Measurements from ENCODE around the gene MCRIP2. TPM values are rescaled to one million over a fixed set of nuclear protein-coding genes. Genes with fewer than 3 reads are reported as not detected.
"Not testable (repeated sequence)": the region's sequence is repeated elsewhere in the genome, so short reads cannot be mapped to it uniquely, and the experiment has no call there.

Gene MCRIP2
- total RNA-seq, 1 donor from 2014 or later = 194 TPM

DNA sequence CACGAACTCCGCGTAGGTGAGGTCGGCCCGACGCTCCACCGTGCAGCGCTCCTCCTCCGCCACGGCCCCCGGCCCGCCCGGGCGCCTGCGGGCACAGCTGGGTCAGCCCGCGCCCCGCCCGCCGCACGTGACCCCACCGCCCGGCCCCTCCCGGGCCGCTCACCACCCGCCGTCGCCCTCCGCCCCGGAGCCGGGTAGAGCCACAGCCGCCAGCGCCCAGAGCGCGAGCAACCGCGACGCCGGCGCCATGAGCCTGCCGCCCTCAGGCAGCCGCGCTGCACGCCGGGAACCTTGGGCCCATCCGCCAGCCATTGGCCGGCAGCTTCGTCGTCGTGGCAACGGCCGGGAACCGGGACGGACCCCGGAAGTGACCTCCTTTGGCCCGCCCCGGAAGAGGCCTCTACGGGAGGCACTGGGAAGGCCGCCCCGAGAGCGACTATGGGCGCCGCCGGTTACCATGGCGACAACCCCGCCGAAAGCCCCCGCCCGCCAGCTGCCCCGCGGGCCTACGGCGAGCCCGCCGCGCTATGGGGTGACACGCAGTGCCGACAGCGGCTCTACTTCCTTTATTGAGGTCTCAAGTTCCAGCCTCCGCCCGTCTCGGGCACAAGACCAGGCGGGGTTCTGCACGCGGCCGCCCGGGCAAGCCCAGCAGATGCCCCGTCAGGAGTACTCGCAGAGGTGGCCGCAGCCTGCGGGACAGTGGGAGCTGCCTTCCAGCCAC lies 42.6 kb downstream of the MCRIP2 start, which contains the start of gene JMJD8:
TSS of gene JMJD8 (minus strand) at position 264 of the 724 bp plus-strand sequence. CDS start at position 249, 15 bp downstream.
- DNase-seq (ENCODE audit: missing footprints) (peak; percentile 99), ATAC-seq (peak; percentile 76)
- intact Hi-C loops (cut with DNase I) = loop anchor here (10.0 kb wide), 1 partner anchor 1651 kb away; no protein-coding TSS in a partner anchor

GRCh38 chr16:684961-685696 lies 43.5 kb downstream of the MCRIP2 start:
- intact Hi-C loops (cut with DNase I) = loop anchor here (5.0 to 10.0 kb wide), 2 partner anchors 37 to 1650 kb away; partner anchors contain the start of gene ANTKMT
- ATAC-seq (no peak), DNase-seq (ENCODE audit: missing footprints) (no peak)

GRCh38 chr16:685967-686366 lies 44.3 kb downstream of the MCRIP2 start:
- intact Hi-C loops (cut with DNase I) = loop anchor here (5.0 to 10.0 kb wide), 2 partner anchors 36 to 1649 kb away; partner anchors contain the start of gene ANTKMT

GRCh38 chr16:686459-687260 lies 45.0 kb downstream of the MCRIP2 start:
- DNase-seq (ENCODE audit: missing footprints) = no peak
- intact Hi-C loops (cut with DNase I) = loop anchor here (5.0 to 10.0 kb wide), 2 partner anchors 36 to 1648 kb away; partner anchors contain the start of gene ANTKMT
- no peak for ATAC-seq

More at GRCh38 chr16:685967-686366, 44.3 kb downstream of the MCRIP2 start:
- DNase-seq (ENCODE audit: missing footprints) (no peak), ATAC-seq (no peak)

- DNase-seq (ENCODE audit: missing footprints) (no peak), ATAC-seq (no peak)
- intact Hi-C loops (cut with DNase I) = loop anchor here (5.0 to 10.0 kb wide), 2 partner anchors 35 to 1647 kb away; partner anchors contain the start of gene ANTKMT
These were observed 45.9 kb downstream of the MCRIP2 start for GRCh38 chr16:687499-687898.

GRCh38 chr16:689175-689897 lies 47.7 kb downstream of the MCRIP2 start:
- DNase-seq (ENCODE audit: missing footprints) = no peak
- intact Hi-C loops (cut with DNase I) = loop anchor here (5.0 to 10.0 kb wide), 2 partner anchors 33 to 1645 kb away; partner anchors contain the start of gene ANTKMT
- ATAC-seq = no peak

GRCh38 chr16:691242-691641 lies 49.6 kb downstream of the MCRIP2 start:
- intact Hi-C loops (cut with DNase I); ATAC-seq; DNase-seq (ENCODE audit: missing footprints): not testable (repeated sequence)

GRCh38 chr16:692356-693108 lies 50.9 kb downstream of the MCRIP2 start:
- DNase-seq (ENCODE audit: missing footprints) (no peak), ATAC-seq (no peak)
- intact Hi-C loops (cut with DNase I) = no loop called here

DNA sequence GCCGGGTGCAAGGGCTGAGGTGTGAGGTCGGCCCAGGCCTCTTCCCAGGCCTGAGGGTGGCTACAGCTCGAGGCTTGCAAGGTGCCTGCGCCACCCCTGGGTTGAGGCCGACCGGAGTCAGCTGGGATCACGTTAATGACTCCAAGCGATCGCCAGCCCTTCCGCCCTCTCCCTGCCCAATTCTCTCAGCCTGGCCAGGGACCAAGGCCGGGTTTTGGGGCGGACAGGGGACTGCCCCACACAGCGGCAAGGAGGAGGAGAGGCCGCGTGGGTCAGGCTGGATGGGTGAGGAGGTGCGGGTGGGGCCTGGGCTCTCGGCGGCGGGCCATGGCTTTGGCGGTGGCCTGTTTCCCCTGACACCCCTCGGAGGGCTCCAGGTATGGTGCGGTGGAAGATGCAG lies 51.7 kb downstream of the MCRIP2 start:
- DNase-seq (ENCODE audit: missing footprints) (no peak), ATAC-seq (no peak)
- intact Hi-C loops (cut with DNase I) = no loop called here

- DNase-seq (ENCODE audit: missing footprints) = no peak
- intact Hi-C loops (cut with DNase I) = no loop called here
- ATAC-seq = no peak
These were observed 52.1 kb downstream of the MCRIP2 start for GRCh38 chr16:693766-694165.

DNA sequence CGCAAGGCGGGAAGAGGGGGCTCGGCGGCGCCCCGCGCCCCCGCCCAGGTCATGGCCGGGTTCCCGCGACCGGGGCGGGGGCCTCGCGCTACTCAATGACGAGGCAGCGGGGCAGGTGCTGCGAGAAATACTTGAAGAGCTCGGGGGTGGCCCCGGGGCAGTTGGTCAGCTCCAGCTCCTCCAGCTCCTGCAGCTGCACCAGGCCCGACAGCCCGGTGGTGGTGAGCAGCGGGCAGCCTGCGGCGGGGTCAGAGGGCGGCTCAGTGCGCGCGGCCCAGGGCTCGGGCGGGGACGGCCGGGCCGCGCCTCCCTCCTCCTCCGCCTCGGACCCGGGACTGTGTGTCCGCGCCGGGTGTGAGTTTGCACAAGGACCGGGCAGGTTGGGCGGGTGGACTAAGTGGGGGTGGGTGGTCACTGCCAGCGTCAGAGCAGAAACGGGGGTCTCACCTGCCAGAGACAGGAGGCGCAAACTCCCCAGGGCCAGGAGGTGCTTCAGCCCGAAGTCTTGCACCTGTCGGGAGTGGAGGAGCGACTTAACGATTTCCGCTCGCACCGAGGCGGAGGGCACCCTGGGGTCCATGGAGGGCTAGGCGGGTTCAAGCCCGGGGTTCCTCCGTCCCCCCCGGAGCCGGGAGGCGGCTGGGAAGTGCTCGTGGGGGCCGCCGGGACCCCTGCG lies 52.7 kb downstream of the MCRIP2 start:
- DNase-seq (ENCODE audit: missing footprints) (no peak), ATAC-seq (no peak)
- intact Hi-C loops (cut with DNase I) = no loop called here

DNA sequence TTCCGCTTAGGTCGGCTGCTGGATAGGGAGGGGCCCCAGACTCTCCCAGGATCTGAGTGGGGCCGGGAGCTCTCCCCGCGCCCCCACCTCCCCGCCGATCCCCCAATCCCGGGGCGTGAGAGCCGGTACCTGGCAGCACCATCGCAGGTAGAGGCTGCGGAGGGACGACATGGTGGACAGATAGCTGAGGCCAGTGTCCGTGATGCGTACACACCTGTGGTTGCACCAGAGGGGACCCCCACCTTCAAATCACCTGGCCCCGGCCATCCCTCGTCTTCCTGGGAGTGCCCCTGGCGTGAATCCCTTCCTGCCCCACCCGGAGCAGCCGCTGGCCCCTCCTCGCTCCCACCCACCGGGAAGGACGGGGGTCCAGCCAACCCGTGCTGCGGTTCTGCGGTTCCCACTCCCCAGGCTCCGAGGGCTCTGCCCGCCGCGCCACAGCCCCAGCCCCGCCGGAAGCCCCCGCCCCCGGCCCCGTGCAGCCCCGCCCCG lies 53.3 kb downstream of the MCRIP2 start:
- no peak for DNase-seq (ENCODE audit: missing footprints)
- no peak for ATAC-seq
- intact Hi-C loops (cut with DNase I) = no loop called here

GRCh38 chr16:695355-696089 lies 53.9 kb downstream of the MCRIP2 start:
- intact Hi-C loops (cut with DNase I) = no loop called here

More at GRCh38 chr16:695355-696089, 53.9 kb downstream of the MCRIP2 start:
- DNase-seq (ENCODE audit: missing footprints) (no peak), ATAC-seq (no peak)
